KMS-11 (cell line): ENCODE measurements around the gene COG8.

Experiments
- H2AFZ ChIP-seq: fragments of 200-600 bp; sonication (generic); 2 replicates; pipeline ENCODE4 v1.6.1; 2016; ENCODE audit warnings: antibody characterized with exemption, mixed run types, low read depth
- H3K27ac ChIP-seq: fragments of 200-600 bp; sonication (generic); 2 replicates; pipeline ENCODE4 v1.6.1; 2016; ENCODE audit warnings: mild to moderate bottlenecking, mixed run types
- H3K27me3 ChIP-seq: fragments of 200-600 bp; sonication (generic); 2 replicates; pipeline ENCODE4 v1.6.1; 2017; ENCODE audit warnings: mild to moderate bottlenecking, low read depth, mixed run types, moderate library complexity; ENCODE audit not compliant: insufficient read depth
- H3K36me3 ChIP-seq: fragments of 200-600 bp; sonication (generic); 2 replicates; pipeline ENCODE4 v1.6.1; 2017; ENCODE audit warnings: mild to moderate bottlenecking, mixed run types; ENCODE audit not compliant: insufficient read depth
- H3K4me1 ChIP-seq: fragments of 200-600 bp; sonication (generic); 2 replicates; pipeline ENCODE4 v1.6.1; 2016; ENCODE audit warnings: mild to moderate bottlenecking, low read depth, mixed run types; ENCODE audit not compliant: poor library complexity, severe bottlenecking
- H3K4me2 ChIP-seq: fragments of 200-600 bp; sonication (generic); 2 replicates; pipeline ENCODE4 v1.7.0; 2016; ENCODE audit warnings: mild to moderate bottlenecking, mixed run types
- H3K4me3 ChIP-seq: fragments of 200-600 bp; sonication (generic); IDR thresholded peaks from 2 replicates; pipeline ENCODE4 v1.6.1; 2017; ENCODE audit warnings: low read depth, low read length, mixed read lengths; ENCODE audit not compliant: insufficient read depth
- H3K79me2 ChIP-seq: fragments of 200-600 bp; sonication (generic); 2 replicates; pipeline ENCODE4 v1.6.1; 2016; ENCODE audit warnings: low read depth, mixed run types; ENCODE audit not compliant: insufficient read depth
- H3K9ac ChIP-seq: fragments of 200-600 bp; sonication (generic); 2 replicates; pipeline ENCODE4 v1.6.1; 2016; ENCODE audit warnings: mild to moderate bottlenecking, mixed run types
- H4K20me1 ChIP-seq: fragments of 200-600 bp; sonication (generic); 2 replicates; pipeline ENCODE4 v1.6.1; 2016; ENCODE audit warnings: mild to moderate bottlenecking, mixed run types; ENCODE audit not compliant: insufficient read depth
- TF ChIP-seq, protein P1 (sequence below): fragments of 200-600 bp; sonication (generic); conservative IDR thresholded peaks from 2 replicates; pipeline ENCODE4 v1.6.1; 2017; ENCODE audit warnings: low read depth, mild to moderate bottlenecking, antibody characterized with exemption, low read length, moderate library complexity, mixed read lengths

COG8 gene

DNA sequence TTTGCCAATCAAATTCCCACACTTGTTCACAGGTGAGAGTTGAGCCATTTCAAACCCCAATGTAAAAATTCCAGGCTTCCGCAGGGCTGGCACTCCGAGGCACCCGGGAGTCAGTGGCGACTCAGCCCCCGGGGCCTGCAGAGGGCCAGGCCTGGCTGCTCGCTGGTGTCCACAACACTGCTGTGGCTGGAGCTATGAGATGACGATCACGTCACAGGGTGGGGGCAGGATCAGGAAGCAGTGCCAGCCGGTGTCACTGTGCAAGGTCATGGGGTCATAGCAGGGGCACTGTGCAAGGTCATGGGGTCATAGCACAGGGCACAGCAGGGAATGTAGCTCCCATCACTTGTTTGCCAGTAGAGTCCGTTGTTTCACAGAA, 20.5 kb downstream of the COG8 start:
- TF ChIP-seq, protein P1, sequence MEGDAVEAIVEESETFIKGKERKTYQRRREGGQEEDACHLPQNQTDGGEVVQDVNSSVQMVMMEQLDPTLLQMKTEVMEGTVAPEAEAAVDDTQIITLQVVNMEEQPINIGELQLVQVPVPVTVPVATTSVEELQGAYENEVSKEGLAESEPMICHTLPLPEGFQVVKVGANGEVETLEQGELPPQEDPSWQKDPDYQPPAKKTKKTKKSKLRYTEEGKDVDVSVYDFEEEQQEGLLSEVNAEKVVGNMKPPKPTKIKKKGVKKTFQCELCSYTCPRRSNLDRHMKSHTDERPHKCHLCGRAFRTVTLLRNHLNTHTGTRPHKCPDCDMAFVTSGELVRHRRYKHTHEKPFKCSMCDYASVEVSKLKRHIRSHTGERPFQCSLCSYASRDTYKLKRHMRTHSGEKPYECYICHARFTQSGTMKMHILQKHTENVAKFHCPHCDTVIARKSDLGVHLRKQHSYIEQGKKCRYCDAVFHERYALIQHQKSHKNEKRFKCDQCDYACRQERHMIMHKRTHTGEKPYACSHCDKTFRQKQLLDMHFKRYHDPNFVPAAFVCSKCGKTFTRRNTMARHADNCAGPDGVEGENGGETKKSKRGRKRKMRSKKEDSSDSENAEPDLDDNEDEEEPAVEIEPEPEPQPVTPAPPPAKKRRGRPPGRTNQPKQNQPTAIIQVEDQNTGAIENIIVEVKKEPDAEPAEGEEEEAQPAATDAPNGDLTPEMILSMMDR: no peak
- Histone ChIP-seq H4K20me1 (no peaks in the 10 kb centered on the region), H2AFZ (no peak overlapping the region), H3K4me1 (no peaks in the 10 kb centered on the region), H3K36me3 (no peaks in the 10 kb centered on the region; the same call in 1 of the 2 replicates), H3K27ac (no peak overlapping the region), H3K9ac (no peak overlapping the region), H3K4me3 (no peak overlapping the region), H3K27me3 (no peaks in the 10 kb centered on the region), H3K79me2 (peaks cover 12% of the 10 kb centered on the region), H3K4me2 (no peak overlapping the region)

- Histone ChIP-seq H3K36me3 (no peaks in the 10 kb centered on the region; the same call in 1 of the 2 replicates), H3K9ac (no peak overlapping the region), H4K20me1 (no peaks in the 10 kb centered on the region), H3K79me2 (peaks cover 17% of the 10 kb centered on the region), H3K27me3 (no peaks in the 10 kb centered on the region), H2AFZ (no peak overlapping the region), H3K27ac (no peak overlapping the region), H3K4me2 (no peak overlapping the region), H3K4me1 (peaks cover 3% of the 10 kb centered on the region), H3K4me3 (no peak overlapping the region)
- TF ChIP-seq, protein P1: no peak
Measured at GRCh38 chr16:69318177-69318910, 21.0 kb downstream of the COG8 start.

DNA sequence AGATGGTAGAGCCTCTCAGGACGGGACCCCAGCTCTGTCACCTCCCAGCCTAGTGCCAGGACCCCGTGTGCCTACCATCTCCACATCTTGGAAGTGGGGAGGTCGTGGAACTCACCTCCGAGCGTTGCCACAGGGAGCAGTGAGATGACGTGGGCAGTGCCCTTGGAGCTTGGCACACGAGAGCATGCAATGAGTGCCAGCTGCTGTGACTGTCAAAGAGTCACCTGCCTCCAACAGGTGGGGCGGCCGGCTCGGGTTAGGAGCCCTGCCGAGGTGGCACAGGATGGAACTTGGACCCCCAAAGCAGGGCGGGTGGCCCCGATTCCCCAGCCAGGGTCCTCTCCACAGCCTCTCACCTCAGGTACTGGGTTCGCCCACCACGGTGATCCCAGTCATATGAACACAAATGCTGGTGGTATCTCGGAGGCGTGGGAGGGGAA, 22.7 kb downstream of the COG8 start:
- no peaks in the 10 kb centered on the region for H3K27me3 ChIP-seq
- no peak overlapping the region for H3K27ac ChIP-seq
- TF ChIP-seq, protein P1: no peak
- peaks cover 17% of the 10 kb centered on the region for H3K4me1 ChIP-seq
- H2AFZ ChIP-seq: no peak overlapping the region
- no peak overlapping the region for H3K9ac ChIP-seq
- no peak overlapping the region for H3K4me2 ChIP-seq
- H3K79me2 ChIP-seq: peaks cover 35% of the 10 kb centered on the region
- H3K4me3 ChIP-seq: no peak overlapping the region
- H4K20me1 ChIP-seq: no peaks in the 10 kb centered on the region
- no peaks in the 10 kb centered on the region; the same call in 1 of the 2 replicates for H3K36me3 ChIP-seq

GRCh38 chr16:69315486-69316311, 23.7 kb downstream of the COG8 start:
- Histone ChIP-seq H3K27ac (no peak overlapping the region), H3K36me3 (no peaks in the 10 kb centered on the region; the same call in 1 of the 2 replicates), H2AFZ (no peak overlapping the region), H3K79me2 (peaks cover 35% of the 10 kb centered on the region), H3K4me3 (no peak overlapping the region), H3K4me1 (peaks cover 18% of the 10 kb centered on the region), H4K20me1 (no peaks in the 10 kb centered on the region), H3K9ac (no peak overlapping the region), H3K4me2 (no peak overlapping the region), H3K27me3 (no peaks in the 10 kb centered on the region)
- TF ChIP-seq, protein P1: no peak
